HG03378 (cell line): ENCODE data around the gene RAN.
"Not testable (repeated sequence)": the region's sequence is repeated elsewhere in the genome, so short reads cannot be mapped to it uniquely, and the experiment has no call there.

Experiments
- ATAC-seq: cut with Tn5 transposase; IDR thresholded peaks from one replicate; pipeline ENCODE4 v1.9.1; 2021; ENCODE audit warnings: mild to moderate bottlenecking, moderate library complexity; ENCODE audit not compliant: unreplicated experiment

RAN gene

DNA sequence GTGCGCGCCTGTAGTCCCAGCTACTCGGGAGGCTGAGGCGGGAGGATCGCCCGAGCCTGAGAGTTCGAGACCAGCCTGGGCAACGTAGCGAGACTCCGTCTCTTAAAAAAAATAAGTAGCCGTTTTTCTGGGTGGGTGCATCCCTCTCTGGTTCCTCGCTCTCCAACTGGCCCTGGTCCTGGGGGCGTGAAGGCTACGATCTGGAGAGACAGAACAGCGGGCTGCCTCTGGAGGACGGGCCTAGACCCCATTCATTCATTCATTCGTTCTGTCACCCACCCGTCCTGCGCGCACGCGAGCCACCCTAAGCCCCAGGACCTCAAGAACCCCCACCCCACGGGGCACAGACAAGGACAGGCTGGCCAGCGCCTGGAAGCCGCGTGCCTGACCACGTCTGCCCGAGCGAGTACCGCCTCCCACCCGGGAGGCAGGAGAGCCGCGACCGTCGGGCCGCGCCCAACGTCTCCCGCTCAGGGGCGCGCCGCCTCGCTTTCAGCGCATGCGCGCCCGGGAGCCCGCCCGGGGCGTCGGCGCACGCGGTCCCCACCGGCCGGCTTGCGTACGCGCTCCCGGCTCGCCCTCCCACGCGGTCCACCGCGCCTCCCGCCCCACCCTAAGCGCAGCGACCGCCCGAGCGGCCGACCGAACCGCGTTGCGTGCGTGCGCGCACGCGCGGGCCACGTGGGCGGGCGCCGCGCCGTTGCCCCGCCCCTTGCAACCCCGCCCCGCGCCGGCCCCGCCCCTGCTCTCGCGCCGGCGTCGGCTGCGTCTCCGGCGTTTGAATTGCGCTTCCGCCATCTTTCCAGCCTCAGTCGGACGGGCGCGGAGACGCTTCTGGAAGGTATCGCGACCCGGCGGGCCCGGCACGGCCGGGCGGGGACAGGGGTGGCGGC lies at the start of gene RAN:
RAN (plus strand) TSS at position 781 of the 893 bp plus-strand sequence. CDS start 528 bp downstream, outside the sequence.
- peak; percentile 26 for ATAC-seq

DNA sequence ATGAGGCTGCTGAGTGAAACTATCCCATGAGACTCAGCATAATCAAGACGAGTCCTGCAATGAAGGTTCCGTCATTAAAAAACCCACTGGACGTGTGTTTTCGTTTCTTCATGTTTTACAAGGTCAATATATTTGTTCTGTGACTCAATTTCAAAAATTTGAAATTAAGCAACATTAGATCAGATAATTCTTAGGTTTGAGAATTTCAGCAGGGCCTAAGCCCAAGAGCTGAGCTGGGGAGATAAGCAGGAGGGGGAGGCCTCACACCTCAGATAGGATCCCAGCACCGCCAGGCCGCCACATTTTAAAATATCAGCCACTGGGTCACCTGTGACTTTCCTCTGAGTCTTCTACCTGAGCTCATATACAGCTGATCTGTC lies 46.1 kb upstream of the RAN start:
- ATAC-seq, result no peak

DNA sequence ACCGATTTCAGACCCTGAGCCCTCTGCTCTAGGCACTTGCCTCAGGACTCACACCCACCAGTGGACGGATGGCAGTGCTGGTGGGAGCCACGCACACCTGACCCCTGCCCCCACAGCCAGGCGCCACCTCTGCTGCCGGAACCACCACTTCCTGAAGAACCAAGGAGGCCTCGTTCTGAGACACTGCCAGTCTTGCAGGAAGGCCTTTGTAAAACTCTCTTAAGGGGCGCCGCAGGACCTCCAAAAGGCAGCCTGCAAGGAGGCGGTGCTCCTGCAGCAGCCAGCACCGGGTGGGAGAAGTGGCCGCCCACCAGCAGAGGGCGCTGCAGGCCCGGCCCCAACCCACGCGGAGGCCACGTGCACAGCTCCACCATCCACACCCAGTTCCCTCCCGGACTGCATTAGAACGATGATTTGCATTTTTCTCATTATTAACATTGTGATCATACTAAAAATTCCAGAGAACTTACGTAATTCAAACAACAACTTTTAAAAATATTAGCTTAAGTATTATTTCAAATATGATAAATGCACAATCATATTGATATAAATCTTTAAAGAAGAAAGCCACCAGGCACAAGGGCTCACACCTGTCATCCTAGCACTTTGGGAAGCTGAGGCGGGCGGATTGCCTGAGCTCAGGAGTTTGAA lies 45.6 kb upstream of the RAN start:
- no peak for ATAC-seq

DNA sequence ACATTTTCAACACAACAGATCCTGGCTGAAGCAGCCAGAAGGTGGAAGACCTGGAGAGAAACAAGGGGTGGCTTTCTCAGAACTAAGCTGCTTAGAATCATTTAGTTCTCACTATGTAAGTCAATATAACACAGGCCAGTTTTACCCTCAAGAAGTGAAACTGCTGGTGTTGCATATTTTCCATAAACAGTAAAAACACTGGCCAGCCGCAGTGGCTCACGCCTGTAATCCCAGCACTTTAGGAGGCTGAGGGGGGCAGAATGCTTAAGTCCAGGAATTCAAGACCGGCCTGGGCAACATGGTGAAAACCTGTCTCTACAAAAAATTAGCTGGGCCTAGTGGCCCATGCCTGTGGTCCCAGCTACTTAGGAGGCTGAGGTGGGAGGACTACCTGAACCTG lies 44.4 kb upstream of the RAN start:
- no peak for ATAC-seq

DNA sequence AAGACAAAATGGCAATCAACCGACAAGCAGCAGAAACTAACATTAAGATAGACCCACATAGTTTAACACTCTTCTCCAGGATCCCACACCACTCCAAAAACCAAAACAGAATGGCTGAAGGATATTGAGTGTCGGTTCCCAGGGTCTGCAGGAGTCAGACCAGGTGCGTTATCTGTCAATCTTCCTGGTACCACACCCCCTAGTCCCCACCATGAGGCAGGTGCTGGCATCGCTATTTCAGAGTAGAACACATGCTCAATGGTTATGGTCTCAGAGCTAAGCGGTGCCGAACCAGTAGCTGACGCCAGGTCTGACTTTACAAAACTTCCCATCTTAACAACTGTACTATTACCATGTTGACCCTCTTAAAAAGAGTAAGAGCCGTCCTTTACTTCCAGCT lies 43.0 kb upstream of the RAN start:
- ATAC-seq, result no peak

DNA sequence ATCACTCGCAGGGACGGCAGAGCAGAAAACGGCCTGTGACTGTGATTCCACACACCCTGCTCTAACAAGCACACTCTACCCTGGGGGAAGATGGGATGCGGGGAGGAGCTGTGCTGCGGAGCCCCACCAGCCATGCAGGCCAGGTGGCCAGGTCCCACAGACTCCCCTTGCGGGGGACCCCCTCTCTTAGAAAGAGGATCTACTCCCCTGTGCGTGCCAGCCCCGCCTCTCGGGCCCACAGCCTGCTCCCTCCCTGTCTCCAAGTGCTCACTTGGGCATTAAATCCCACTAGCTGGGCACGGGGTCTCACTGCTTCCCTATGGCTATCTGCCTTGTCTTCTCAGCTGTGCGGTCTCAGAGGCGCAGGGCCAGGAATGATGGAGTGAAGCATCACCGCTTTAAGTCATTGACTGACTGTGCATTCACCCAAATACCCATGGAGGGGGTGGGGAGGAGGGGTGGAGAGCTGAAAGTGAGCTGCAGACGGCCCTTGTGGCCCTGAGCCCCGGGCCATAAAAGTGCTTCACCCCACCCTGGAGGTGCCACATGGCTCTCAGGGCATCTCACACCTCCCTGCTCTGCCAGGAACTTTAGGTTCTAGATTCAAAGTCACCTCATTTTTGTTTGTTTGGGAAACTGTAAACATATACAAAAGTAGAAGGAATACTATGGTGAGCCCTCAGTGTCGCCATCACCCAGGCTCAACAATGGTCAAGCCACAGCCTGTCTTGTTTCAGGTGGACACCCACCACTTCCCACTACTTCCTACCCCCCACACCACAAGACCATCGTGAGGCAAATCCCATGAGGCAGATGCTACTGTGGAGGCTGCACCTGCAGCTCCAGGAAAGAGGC lies 42.2 kb upstream of the RAN start:
- ATAC-seq, result no peak

DNA sequence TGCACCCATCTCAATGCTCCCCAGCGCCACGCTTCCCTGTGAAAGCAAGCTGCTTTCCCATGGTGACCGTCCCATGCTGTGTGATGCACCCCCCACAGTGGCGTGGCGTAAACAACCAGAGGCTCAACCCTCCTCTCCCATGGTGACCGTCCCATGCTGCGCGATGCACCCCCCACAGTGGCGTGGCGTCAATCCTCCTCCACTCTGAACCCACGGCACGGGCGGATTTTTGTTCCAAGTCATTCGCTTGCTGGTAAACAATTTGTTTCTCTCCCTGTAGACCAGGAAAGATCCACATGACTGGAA lies 41.7 kb upstream of the RAN start:
- no peak for ATAC-seq

DNA sequence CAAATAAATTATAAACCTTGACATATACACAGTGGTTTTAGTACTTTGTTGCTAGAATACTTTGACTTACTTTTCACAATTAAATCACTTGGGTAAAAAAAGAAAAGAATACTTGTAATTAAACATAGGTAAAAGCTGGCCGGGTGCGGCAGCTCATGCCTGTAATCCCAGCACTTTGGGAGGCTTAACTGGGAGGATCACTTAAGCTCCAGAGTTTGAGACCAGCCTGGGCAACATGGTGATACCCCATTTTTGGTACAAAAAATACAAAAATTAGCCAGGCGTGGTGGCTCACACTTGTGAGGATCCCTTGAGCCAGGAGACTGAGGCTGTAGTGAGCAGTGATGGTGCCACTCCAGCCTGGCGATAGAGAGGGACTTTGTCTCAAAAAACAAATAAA lies 40.6 kb upstream of the RAN start:
- ATAC-seq, result no peak

DNA sequence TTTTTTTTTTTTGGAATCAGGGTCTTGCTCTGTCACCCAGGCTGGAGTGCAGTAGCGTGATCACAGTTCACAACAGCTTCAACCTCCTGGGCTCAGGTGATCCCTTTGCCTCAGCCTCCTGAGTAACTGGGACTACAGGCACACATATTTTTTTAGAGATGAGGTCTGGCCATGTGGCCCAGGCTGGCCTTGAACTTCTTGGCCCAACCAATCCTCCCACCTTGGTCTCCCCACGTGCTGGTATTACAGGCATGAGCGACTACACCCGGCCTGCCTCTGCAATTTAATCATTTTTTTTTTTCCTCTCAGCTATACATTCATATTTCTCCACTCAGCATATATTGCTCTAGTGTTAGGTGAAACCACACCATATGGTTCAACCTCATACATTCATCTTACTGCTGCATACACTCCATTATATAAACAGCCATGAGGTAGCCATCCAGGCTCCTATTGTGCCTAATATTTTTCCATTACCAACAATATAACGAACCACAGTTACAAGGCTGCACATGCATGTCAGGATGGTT lies 39.9 kb upstream of the RAN start:
- ATAC-seq, result no peak

DNA sequence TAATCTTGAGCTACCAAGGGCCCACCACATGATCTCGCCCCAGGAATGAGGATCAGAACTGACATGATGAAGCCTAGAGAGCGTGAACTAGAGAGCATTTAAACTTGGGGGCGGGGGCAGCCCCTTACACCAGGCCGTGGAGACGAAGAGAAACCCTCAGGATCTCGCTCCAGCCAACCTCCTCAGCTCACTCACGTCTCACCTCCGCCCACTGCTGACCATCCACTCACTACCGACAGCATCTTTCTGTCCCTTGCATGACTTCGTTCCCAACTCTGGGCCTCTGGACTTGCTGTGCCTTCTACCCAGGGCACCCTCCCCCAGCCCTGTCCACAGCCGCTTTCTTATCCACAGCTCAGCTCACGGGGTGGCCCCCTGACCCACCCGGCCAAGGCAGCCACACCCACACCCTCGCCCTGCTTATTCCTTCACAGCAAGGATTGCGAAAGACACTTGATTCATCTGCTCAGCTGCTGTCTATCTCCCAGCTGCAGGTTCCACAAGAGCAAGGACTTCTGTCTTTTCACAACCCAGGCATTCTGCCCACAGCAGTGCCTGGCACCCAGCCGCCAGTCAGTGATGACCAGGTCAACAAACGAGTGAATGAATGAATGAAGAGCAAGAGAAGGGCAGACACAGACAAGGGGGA lies 39.2 kb upstream of the RAN start:
- ATAC-seq, result no peak

DNA sequence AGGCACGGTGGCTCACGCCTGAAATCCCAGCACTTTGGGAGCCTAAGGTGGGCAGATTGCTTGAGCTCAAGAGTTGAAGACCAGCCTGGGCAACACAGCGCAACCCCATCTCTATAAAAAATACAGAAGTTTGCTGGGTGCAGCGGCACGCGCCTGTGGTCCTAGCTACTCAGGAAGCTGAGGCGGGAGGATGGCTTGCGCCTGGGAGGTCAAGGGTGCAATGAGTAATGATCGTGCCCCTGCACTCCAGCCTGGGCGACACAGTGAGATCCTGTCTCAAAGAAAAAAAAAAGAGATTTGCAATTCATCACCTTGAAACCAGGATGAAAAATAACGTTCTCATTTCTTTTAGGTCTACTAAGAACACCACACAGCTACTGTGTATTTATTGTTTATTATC lies 36.9 kb upstream of the RAN start:
- no peak for ATAC-seq

DNA sequence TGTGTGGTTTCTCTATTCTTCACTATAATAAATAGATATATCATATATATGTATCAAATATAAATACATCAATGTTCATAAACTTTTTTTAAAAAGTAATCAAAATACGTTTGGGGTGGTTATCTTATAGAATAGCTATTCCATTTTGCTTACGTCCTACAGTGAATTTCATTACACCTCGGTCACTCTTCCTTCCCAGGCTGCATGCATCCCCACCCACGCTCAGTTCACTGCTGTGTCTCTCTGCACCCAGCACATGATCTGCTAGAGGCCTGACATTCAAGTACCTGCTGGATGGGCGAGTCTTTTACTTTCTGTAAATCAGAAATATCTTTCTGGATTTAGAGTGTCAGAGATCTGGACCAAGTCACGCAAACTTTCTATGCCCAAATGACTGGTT lies 36.4 kb upstream of the RAN start:
- no peak for ATAC-seq

DNA sequence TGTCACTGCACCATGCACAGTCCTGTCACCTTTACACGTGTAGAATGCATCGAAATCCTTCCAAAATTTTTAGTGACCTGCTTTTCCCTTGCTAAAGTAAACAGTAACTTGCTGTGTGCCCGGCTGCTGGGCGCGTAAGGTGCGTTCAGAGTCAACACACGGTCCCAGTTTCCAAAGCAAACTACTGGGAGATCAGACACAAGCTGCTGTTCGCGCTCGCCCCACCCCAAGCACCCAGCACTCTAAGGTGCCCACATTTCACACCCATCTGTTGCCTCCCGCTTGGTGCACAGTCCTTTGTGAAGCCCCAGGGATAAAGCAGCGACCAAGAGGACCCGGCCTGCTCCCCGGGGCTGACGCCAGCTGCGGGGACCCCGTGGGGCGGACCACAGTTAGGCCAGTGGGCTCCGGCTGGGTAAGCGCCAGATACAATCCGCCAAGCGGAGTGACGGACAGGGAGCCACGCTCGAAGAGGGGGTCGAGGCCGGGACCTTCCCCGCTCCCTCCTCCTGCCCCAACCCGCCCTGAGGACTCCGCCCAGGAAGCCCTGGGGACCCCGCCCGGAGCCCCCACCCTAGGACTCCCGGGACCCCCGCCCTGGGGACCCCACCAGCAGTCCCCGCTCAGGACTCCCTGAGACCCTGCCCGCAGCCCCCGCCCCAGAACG lies 33.4 kb upstream of the RAN start:
- ATAC-seq, result no peak

DNA sequence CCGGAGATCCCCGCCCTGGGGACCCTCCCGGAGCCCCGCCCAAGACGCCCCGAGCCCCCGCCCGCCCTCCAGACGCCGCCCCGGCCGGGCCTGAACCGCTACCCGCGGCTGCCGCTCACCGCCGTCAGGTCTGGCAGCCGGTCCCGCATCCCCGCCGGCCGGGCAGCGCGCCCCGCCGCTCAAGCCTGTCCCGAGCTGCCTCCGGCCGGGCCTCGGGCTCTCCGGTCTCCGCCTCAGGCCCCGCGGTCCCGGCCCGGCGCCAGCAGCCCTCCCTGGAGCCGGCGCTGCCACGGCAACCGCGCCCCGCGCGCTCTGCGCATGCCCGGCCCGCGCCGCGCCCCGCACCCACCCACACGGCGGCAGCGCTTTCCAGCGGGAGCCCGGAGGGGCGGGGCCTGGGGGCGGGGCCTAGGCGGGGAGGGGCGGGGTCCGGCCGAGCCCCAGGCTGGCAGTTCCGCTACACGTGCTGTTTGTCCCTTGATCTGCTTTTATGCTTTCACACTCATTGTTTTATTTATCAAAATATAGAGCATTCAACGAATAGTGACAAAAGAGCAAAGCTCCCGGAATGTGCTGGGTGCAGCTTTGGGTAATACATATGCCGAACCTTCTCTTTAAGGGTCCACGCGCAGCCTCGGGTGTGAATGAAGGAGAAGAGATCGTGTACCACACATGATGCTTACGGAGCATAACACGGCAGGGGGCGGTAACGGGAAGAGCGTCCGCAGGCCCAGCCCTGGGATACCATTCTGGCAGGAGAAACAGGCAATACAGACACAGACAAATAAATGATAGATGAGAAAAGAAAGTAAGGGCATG lies 32.7 kb upstream of the RAN start, which contains the start of gene STX2:
STX2 (minus strand) TSS at position 300 of the 819 bp plus-strand sequence; CDS start at position 149, 151 bp downstream.
- peak; percentile 70 for ATAC-seq

DNA sequence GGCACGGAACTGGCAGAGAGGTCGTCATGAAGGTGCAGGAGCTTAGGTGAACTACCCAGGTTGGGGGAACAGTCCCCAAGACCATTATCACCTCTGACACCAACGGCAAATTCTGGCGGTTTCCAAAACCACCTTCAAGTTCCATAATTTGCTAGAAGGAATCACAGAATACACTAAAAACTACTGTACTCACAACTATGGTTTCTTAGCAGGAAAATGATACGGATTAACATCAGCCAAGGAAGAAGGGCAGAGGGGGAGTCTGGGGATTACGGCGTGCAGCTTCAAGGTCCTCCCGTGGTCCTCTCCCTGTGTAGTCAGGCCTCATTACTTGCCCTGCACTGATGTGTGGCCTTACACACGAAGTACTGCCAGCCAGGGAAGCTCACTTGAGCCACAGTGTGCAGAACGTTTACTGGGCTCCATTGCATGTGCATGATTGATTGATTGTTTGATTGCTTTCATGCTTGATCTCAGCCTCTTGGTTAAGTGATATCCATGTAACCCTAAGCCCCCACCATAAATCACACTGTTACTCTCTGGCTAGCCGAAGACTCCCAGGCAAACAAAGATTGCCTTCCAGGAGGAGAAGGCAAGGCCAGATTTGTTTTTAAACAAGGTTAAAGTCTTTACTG lies 32.0 kb upstream of the RAN start:
- ATAC-seq, result no peak

DNA sequence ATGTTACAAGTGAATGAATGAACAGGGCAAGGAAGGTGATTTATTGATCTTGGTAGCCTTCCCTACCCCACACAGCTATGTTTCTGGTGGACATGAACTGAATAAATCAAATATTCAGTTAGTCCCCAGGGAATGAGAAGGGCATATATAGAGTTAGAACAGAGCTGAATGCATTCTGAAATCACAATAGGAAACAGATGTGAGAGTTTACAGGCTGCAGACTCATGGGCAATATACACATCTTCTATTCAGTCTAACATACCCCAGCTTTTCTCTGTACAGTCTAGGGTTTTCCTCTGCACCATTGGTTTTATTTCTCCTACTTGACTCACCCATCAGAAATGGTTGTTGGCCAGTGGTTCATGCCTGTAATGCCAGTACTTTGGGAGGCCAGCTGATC lies 25.5 kb upstream of the RAN start:
- no peak for ATAC-seq

DNA sequence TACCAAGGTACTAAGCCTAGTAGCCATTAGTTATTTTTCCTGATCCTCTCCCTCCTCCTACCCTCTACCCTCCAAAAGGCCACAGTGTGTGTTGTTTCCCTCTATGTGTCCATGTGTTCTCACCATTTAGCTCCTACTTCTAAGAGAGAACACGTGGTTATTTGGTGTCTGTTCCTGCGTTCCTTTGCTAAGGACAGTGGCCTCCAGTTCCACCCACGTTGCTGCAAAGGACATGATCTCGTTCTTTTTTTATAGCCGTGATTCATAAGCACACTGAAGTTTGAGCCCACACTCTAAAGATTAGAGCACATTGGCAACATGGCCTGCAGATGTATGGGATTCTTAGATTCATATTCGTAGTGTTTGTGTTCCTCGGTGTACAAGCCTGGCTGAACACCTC lies 24.8 kb upstream of the RAN start:
- ATAC-seq, result no peak

DNA sequence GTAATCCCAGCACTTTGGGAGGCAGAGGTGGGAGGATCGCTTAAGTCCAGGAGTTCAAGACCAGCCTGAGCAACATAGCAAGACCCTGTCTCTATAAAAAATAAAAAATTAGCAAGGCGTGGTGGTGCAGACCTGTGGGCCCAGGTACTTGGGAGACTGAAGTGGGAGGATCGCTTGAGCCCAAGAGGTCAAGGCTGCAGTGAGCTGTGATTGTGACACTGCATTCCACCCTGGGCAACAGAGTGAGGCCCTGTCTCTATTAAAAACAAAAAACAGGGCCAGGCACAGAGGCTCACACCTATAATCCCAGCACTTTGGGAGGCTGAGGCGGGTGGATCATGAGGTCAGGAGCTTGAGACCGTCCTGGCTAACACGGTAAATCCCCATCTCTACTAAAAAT lies 23.8 kb upstream of the RAN start:
- ATAC-seq, result not testable (repeated sequence)

DNA sequence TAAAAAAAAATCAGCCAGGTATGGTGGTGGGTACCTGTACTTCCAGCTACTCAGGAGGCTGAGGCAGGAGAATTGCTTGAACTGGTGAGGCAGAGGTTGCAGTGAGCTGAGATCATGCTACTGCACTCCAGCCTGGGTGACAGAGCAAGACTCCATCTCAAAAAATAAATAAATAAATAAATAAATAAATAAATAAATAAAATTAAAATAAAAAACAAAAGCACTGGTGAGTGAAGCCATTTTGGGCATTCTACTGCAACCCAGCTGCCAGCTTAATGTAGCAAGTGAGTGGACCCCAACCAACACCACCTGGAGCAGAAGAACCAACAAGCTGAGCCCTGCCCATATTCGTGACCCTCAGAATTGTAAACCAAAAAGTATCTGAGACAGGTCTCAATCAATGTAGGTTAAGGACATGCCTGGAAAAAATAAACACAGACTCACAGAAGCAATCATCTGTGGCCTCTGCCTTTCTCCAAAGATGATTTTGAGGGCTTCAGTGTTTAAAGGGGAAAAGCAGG lies 23.0 kb upstream of the RAN start:
- not testable (repeated sequence) for ATAC-seq
